GM18499 (cell line): ENCODE data around the gene METTL21A.
A peak's percentile ranks its signal among the peaks of the same experiment; 100 is the strongest.
"Not testable (repeated sequence)": the region's sequence is repeated elsewhere in the genome, so short reads cannot be mapped to it uniquely, and the experiment has no call there.

ENCODE experiments used
- ATAC-seq: cut with Tn5 transposase; IDR thresholded peaks from one replicate; pipeline ENCODE4 v1.9.1; 2021; ENCODE audit warnings: moderate number of reproducible peaks; ENCODE audit not compliant: insufficient read depth, unreplicated experiment

METTL21A gene

GRCh38 chr2:207625014-207625907, at the start of gene METTL21A:
Gene METTL21A, minus strand, starts transcription at chr2:207625394. Its CDS starts 1,019 bp downstream, at chr2:207624375.
- peak; percentile 28 for ATAC-seq

- ATAC-seq, result no peak
Measured at GRCh38 chr2:207674826-207675225, 49.6 kb upstream of the METTL21A start.

GRCh38 chr2:207674266-207674774, 49.1 kb upstream of the METTL21A start:
- no peak for ATAC-seq

GRCh38 chr2:207673431-207673830, 48.2 kb upstream of the METTL21A start:
- ATAC-seq, result no peak

- no peak for ATAC-seq
Measured at GRCh38 chr2:207670887-207671286, 45.7 kb upstream of the METTL21A start.

GRCh38 chr2:207663870-207664545, 38.8 kb upstream of the METTL21A start:
- ATAC-seq, result no peak

- ATAC-seq, result peak; percentile 89
Measured at GRCh38 chr2:207662203-207662602, 37.0 kb upstream of the METTL21A start.

GRCh38 chr2:207660994-207661393, 35.8 kb upstream of the METTL21A start:
- no peak for ATAC-seq

GRCh38 chr2:207658156-207658555, 33.0 kb upstream of the METTL21A start:
- no peak for ATAC-seq

GRCh38 chr2:207655000-207655399, 29.8 kb upstream of the METTL21A start:
- ATAC-seq, result no peak

GRCh38 chr2:207646582-207646981, 21.4 kb upstream of the METTL21A start:
- not testable (repeated sequence) for ATAC-seq

- ATAC-seq, result no peak
Measured at GRCh38 chr2:207643892-207644291, 18.7 kb upstream of the METTL21A start.

GRCh38 chr2:207640661-207641060, 15.5 kb upstream of the METTL21A start:
- ATAC-seq, result no peak

GRCh38 chr2:207640160-207640559, 15.0 kb upstream of the METTL21A start:
- ATAC-seq, result no peak

- ATAC-seq, result not testable (repeated sequence)
Measured at GRCh38 chr2:207639288-207639687, 14.1 kb upstream of the METTL21A start.

- ATAC-seq, result no peak
Measured at GRCh38 chr2:207635468-207636200, 10.4 kb upstream of the METTL21A start.

- no peak for ATAC-seq
Measured at GRCh38 chr2:207633686-207634085, 8.5 kb upstream of the METTL21A start.

GRCh38 chr2:207632575-207633493, 7.6 kb upstream of the METTL21A start:
- ATAC-seq, result no peak

GRCh38 chr2:207630491-207630890, 5.3 kb upstream of the METTL21A start:
- no peak for ATAC-seq

GRCh38 chr2:207629553-207629952, 4.4 kb upstream of the METTL21A start:
- no peak for ATAC-seq
